ENCODE results near the gene NPB.
A peak's percentile ranks its signal among the peaks of the same experiment; 100 is the strongest.

Gene NPB

DNA sequence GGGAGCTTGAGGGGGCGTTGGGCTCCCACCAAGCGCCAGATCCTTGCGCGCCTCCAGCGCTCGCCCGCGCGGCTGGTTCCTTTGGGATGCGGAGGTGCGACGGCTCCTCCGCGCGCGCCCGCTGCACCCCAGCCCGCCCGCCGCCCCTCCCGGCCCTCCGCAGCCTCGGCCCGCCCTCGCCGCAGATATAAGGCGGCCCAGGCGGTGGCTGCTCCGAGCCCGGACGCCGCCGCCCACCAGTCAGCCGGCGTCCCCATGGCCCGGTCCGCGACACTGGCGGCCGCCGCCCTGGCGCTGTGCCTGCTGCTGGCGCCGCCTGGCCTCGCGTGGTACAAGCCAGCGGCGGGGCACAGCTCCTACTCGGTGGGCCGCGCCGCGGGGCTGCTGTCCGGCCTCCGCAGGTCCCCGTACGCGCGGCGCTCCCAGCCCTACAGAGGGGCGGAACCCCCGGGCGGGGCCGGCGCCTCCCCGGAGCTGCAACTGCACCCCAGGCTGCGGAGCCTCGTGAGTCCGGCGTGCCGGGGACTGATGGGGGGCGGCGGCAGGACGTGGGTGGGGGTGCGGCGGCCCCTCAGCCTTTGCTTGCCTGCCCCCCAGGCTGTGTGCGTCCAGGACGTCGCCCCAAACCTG is at the start of gene NPB:
Gene NPB, plus strand, starts transcription at position 216 of the 630 bp plus-strand sequence. Its CDS starts 40 bp downstream, at position 256.
- peak; percentile 35 for DNase-seq

DNA sequence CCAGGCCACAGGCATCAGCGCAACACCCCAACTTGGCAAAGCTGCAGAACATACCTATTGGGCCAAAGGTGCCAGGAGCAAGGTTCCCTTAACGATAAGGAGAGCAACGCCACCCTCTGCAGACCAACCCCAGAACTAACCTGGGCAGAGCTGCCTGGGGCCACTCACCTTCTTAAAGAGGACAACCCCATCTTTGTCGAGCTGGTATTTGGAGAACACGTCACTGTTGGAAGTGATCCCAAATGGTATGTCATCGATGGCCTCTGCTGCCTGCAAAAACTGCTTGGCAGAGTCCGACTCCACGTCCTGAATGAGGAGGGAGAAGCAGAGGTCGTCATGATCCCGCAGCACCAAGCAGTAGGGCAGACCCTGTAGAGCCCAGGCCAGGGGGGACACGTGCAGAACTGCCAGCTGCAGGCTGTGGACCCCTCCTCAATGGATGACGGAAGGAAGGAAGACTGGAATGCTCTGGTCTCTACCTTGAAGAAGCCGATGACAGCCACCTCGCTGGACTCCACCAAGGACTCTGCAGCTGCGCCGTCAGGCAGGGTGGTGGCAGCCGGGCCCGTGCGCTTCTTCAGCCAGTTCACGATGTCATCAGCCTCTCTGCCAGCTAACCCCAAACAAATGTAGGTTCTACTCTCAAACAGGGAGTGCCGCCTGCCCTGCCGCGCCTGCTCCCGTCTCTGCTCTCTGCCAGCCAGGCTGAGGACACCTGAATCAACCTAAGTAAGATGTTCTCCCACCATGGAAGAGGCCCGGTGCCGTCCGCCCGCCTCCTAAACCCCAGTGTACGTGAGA is 46.9 kb upstream of the NPB start:
- no peak for DNase-seq

DNA sequence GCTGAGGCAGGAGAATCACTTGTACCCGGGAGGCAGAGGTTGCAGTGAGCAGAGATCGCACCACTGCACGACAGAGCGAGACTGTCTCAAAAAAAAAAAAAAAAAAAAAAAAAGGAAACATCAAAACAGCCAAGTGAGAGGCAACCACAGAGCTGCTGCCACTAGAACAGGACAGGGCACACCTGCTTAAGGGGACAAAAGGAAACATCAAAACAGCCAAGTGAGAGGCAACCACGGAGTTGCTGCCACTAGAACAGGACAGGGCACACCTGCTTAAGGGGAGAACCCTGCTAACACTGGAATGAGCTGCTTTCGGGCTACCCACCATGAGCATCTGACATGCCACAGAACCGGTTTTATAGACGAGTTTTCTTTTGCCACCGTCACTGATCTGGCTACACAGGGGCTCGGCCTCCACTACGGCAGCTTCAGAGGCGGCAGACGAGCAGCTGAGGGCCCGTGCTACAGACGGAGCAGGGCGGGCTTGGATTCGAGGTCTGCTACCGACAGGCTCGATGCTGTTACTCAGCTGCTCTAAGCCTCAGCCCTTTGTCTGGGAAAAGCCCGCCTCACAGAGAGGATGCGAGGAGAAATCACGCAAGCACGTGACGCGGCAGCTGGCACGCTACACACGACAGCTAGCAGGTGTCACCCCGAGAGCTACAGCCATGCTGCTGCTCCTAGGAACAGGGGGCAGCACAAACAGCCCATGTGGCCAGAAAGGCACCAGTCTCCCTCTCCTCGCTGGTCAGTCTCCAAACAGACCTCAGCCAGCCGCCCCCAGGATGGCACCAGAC is 43.7 kb upstream of the NPB start:
- no peak for DNase-seq

DNA sequence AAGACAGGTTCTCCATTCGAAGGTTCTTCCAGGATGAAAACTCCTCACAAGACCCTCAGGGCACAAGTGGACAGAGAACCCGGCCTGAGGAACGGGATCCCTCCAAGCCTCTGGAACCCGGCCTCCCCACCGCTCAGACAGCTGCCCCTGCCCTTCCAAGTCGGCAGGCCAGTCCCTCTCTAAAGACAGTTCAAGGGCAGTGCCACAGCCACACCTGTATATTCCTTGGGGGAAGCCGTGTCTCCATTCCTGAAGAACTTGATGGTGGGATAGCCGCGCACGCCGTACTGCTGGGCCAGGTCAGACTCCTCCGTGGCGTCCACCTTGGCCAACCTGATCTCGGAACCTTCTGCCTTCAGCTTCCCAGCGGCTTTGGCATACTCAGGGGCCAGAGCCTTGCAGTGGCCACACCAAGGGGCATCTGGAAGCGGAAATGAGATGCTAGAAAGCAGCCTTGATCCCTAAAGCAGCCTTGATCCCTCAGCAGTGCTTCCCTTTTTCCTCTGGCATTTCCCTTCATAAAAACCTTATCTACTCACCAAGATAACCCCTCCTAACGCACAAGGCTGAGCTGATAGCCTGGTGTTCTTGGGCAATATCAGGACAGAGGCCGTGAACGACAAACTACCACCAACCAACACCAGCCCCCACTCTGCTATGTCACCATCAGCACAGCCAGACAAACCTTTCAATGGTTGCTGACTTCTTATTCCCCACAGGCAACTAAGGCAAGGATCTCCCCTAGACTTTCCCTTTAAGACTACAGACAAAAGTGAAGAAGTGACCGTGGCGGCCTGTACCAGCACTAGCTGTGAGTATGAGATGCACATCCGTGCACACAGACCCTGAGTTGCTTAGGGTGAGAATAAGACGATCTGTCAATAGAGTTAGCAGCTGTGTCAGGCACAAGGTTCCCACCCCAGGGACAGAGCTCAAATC is 42.8 kb upstream of the NPB start:
- DNase-seq, result peak; percentile 39

DNA sequence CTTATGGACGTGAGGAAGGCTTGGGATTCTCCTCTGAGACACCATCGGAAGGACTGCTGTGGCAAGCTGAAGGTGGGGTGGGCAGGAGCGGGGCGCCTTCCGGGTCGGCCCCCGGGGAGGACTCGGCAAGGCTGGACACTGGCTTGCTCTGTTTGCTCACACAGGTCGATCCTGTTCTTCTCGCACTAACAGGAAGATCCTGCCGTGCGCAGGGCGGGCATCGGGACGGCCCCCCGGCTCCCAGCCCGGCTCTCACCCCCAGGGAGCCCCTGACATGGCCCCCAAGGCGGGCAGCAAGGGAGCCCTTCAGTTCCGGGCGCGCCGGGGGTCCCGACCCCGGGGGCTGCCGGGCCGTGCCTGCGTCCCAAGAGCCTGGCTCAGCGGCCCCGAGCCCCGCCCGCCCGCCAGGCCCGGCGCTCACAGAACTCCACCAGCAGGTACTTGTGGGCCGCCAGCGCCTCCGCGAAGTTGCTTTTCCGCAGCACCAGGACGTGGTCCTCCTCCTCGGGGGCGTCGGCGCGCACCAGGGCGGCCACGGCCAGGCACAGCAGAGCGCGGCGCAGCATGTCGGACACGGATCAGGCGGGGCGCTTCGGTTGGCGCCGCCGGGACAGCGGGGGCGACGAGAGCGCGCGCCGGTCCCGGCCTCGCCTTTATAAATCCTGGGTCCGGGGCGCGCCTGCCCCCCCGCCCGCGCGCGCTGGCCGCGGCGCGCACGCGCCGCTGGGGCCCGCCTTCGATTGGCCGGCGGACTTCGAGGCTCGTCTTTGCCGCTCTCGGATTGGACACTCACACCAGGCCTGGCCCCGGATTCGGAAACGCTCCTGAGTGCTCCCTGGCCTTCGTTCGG is 41.9 kb upstream of the NPB start, which contains the start of gene P4HB:
Gene P4HB, minus strand, starts transcription at position 630 of the 850 bp plus-strand sequence. Its CDS starts 64 bp downstream, at position 566.
- no peak for DNase-seq

DNA sequence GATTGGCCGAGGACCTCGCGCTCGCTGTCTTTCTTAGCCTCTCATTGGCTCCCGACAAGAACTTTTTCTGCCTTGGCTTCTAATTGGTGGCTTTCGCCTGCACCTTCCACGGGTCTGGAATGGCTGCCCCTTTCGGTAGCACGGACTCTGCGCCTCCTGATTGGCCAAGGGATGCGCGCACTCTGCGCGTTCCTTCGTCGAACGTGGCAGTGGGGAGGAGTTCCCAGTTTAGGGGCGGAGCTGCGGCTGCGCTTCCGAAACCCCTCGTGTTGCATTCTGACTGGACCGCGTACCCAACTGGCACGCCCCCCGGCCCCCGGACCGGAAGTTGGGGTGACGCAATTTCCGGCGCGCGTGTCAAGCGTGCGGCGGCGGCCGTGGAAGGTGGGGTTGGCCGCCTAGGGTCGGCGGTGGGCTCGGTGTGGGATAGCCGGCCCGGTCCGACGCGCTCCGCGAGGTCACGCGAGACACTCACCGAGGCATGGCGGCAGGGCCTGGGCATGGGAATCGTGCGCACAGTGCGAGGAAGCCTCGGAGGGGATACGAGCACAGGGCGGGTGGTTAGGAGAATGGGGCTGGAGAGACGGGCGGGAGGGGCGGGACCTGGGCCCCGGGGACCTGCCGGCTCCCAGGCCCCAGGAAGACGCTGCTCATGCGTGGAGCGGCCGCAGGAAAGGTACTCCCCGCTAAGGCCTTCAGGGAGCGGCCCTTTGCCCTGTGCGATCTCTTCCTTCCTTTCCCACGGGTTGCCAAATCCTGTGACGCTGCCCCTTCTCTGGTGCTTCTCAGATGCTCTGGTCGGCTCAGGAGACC is 41.1 kb upstream of the NPB start:
- peak; percentile 100 for DNase-seq

DNA sequence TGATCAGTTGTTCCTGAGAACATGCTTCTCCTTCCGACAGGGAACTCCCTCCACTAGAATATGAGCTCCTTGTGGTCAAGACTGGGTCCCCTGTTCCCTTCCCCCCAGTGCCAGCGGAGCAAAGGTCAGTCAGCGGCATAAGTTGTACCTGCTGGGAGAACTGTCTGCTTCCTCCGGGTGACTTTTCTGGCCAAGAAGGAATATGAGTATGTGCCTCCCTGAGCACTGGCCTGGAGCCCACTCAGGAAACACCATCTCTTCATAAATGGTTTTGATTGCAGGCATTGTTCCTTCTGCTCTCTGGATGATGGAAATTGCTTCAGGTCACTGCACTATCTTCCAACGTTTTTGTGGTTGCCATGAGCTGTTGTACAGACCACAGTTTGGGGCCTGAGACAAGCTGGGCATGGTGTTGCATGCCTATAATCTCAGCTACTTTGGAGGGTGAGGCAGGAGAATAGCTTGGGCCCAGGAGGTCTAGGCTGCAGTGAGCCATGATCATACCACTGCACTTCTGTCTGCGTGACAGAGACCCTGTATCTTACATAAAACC is 38.8 kb upstream of the NPB start:
- DNase-seq, result no peak

DNA sequence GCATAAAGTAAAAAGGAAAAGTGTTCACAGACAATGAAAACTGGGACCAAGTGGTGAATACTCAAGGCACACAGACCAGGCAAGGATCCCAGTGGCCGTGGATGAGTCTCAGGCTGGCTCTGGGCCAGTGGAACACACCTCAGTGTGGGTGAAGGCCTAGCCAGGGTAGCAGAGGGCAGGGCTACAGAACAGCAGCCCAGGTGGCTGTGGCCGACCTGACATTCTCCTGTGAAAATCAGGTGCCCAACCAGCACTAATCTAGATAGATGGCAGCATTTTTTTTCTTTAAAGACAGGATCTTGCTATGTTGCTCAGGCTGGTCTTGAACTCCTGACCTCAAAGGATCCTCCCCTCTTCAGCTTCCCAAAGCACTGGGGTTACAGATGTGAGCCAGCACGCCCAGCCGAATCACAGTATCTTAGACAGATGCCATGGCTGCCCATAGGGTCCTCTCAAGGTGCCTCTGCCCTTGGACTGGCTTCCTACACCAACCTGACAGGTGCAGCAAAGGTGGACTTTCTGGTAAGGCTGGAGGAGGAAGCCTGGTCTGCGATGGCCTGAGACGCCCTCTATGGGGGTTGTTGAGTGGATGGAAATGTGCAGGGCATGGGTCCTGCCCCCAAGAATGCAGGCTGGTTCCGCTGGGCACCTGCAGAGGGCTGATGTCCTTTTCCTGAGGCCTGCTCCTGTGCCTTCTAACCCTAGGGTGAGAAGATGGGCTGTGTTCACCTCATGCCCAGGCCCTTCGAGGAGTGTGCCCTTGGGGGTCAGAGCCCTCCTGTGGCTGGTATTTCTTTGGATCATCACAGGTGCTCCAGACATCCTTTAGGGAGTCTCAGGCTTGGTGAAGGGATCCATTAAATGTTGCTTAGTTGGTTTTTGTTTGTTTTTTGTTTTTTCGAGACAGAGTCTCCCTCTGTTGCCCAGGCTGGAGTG is 37.9 kb upstream of the NPB start:
- DNase-seq, result no peak

DNA sequence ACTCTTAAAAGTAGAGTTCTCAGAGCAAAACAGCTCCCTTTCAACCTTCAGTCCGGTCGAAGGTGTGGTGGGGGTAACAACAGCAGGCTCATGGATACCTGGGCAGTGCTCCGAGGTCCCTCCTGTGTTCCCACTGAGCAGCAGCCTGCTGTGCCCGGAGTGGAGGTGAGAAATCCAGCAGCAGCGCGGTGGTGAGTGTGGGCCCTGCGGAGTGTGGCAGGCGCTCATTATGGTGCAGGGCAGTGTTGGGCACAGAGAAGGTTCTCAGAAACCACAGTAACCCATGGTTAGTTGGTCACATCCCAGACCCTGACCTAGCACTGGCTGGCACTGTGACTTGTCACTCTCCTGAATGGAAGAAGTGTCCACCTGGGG is 36.7 kb upstream of the NPB start:
- no peak for DNase-seq

DNA sequence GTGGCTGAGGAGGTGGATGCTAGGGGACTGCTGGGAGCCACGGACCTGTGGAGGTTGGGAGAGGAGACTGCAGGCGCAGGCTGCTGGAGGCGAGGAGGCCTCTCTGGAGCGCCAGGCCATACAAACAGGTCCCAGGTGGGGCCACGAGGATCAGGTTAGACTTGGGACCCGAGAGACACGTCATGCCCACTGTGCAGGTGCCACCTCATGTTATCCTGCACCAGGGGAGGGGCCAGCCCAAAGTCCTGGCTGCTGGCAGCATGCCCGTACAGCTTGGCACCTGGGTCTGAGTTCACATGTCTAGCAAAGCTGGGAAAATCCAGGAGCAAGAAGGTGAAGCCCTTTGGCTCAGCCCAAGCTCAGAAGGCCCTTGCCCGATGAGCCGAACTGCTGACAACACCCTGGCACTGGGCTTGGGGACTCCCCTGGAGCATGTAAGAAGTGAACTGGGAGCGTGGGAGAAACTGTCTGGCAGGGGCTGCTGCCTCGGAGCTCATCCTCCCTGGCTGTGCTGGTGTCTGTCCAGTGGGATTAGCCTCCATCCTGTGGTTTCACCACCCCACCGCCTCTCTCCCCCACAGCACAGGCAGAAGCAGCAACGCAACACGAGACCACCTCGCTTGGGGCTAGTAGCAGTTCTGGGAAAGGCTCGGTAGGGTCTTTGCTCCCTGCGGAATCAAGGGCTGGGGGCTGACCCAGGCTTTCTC is 36.2 kb upstream of the NPB start:
- DNase-seq, result no peak

DNA sequence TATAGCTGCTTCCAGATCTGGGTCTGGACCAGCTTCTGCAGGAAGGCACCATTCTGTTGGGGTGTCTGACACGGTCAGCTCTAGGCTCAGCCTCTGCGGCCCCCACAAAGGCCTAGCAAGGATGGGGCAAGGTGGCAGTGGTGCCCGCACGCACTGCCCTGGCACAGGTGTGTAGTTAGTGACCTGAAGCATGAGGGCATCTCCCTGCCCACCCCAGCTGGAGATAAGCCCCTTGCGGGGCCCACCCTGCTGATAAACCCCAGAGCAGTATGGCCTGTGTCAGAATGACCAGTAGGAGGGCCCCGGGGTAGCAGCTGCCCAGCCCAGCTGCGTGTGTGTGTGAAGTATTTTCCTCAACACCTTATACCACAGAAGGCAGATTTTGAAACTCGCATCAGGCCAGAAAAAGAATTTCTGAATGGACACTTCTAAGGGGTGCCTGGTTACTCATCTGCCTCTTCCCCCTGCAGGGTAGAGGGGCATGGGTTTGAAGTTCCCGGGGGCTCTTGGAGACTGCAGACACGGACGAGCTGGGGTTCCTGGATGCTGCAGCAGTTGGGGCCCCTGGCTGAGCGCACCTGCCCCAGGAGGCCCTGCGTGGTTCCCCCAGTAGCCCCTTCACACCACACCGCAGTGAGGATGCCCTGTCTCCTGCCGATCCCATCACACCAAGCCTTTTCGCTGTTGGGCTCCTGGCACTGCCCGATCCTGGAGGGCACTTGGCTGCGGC is 35.4 kb upstream of the NPB start:
- no peak for DNase-seq

DNA sequence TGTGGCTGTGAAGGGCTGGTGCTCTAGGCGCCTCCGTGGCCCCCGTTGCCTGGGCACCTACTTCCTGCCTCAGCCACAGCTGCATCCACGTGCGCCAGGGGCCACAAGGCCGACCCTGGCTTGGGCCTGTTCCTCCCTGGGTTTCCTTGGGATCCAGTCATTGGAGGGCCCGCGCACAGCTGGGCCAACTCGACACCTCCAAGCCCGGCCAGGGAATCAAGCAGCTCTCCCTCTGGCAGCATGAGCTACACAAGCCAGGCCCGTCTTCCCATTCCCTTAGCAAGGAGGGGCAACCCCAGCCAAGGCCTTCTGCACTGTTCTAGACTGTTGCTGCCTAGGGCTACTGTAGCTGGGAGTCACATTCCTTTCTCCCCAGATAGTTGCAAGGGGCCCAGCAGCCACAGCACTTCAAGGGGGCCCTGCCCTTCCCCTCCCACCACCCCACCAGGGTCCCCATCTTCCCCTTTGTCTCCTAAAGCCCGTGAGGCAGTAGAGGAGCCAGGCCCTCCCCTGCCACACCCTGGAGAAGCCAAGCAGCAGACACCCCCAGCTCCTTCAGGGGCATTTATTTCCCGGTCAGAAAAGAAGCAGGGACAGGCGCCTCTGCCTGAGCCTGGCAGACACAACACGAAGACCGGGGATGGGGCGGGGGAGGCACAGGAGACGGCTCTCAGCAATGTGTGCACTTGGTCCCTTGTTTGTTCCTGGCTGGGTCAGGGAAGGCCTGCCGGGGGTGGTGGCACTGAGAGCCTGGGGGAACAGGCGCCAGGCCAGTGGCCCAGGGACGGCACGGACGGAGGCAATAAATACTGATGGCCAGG is 34.7 kb upstream of the NPB start:
- no peak for DNase-seq

DNA sequence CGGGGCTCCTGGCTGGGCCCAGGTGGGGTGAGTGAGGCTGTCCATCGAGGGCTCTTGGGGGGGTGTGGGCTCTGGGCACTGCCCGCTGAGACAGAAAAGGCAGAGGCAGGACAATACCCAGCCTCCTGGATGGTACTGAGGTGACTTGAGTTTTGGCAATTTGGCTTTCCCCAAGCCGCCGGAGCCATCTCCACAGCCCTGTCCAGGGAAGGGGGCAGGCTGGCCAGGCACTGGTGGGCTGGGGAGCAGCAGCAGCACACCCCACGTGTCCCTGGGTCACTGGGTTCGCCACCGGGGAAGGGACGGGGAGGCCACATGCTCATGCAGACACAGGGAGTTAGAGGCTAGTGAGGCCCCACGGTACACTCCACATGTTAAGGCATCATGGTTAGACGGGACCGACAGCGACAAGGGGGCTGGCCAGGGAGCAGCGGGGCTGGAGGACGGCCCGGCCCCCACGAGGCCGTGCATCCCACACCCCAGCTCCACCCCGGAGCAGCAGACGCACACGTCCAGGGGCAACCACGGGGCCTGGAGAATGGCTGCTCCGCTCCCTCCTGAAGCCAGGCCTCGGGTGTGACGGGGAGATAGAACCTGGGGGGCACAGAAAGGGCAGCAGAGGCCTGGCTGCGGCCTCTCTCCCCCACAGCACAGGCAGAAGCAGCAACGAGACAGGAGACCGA is 33.9 kb upstream of the NPB start:
- DNase-seq, result no peak

DNA sequence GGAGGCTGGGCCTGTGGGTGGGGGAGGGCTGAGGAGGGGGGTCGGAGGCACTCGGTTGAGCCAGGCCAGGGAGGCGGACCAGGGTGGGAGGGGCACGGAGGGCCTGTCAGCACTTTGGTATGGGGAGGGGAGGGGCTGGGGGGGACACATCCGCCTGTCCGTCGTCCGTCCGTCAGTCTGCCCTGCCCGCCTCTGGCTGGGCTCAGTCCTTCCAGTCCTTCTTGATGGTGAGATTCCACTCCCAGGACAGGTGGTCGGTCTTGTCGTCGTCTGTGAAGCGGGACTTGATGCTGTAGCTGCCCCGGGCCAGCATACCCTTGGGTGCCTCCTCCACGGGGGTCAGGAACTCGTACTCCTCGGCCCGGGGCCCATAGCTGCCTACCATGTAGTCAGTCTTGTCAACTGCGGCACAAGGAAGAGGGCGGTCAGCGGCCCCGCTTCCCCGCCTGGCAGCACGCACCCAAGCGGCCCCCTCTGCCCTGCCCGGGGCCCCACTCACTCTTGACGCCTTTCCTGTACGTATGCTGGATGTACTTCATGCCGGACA is 33.3 kb upstream of the NPB start:
- DNase-seq, result no peak

DNA sequence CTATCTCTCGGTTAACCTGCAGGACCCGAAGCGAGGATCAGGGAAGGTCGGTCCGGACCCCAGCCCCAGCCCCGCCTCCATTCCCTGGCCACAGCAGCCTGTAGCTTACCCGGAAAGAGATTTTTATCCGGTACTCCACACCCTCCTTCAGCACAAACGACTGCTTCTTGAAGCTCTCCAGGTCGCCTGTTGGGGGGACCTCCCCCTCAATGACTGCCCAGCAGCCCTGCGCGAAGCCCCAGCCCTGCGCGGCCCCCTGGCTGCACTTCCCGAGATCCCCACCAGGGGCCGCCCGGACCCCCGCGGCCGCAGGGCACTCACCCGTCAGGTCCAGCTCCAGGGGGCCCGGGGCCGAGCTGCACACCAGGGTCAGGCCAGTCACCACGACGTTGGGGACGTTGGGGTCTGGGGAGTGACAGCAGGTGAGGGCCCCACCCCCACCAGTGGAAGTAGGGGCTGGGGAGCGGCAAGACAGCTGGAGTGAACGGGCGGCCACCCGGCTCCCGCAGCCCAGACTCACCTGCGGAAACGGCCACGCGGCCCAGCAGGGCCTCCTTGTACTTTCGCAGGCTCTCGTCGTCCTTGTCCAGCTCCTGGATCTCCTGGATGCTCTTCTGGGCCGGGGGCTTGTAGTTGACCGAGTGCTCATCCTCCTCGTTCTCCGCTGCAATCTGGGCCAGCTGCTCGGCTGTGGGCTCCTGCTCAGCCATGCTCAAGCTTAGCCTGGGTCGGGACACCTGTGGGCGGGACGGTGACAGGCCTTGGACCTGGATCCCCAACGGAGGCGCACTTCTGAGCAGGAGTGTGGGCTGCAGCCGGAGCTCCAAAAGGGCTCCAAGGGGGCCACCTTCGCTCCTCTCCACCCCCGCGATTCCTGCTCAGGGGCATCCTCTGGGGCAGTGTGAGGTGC is 32.6 kb upstream of the NPB start:
- no peak for DNase-seq

Measured in suppressor macrophage treated with lipopolysaccharide for 4 hours (primary cell).